Neural crest cell (in vitro differentiated cells): ENCODE measurements around the gene PKP4. TPM values are rescaled to one million over a fixed set of nuclear protein-coding genes. Genes with fewer than 3 reads are reported as not detected.

ENCODE experiments used
- DNase-seq: peaks from one replicate; pipeline ENCODE4 v3.0.0; 2021; ENCODE audit warnings: low read depth, mixed read lengths, low spot score
- H3K27ac Mint-ChIP-seq: one replicate; pipeline ENCODE4 v1.8.0; 2021; ENCODE audit warnings: mild to moderate bottlenecking, mixed read lengths; ENCODE audit not compliant: unreplicated experiment
- H3K27me3 Mint-ChIP-seq: 2 replicates; pipeline ENCODE4 v1.8.0; 2021; ENCODE audit warnings: low read depth, mild to moderate bottlenecking, mixed read lengths
- H3K36me3 Mint-ChIP-seq: 2 replicates; pipeline ENCODE4 v1.8.0; 2021; ENCODE audit warnings: low read depth, mild to moderate bottlenecking, mixed read lengths
- H3K4me1 Mint-ChIP-seq: 2 replicates; pipeline ENCODE4 v1.8.0; 2021; ENCODE audit warnings: mixed read lengths
- H3K4me3 Mint-ChIP-seq: one replicate; pipeline ENCODE4 v1.8.0; 2021; ENCODE audit warnings: mild to moderate bottlenecking, mixed read lengths
- H3K9me3 Mint-ChIP-seq: 2 replicates; pipeline ENCODE4 v1.8.0; 2021; ENCODE audit warnings: mixed read lengths
- CTCF ChIP-seq: fragments of 200-600 bp; sonication (generic); conservative IDR thresholded peaks from 2 replicates; pipeline ENCODE4 v1.5.0; 2021; ENCODE audit warnings: antibody characterized with exemption, mild to moderate bottlenecking
- total RNA-seq: library from RNA; stranded (reverse); gene quantifications from 2 replicates; pipeline ENCODE4 v1.2.1, GENCODE V29; 2021

The PKP4 gene
- total RNA-seq, 1 donor from 2014 or later = 52.7 TPM

- no peaks in the 10 kb centered on the region for H3K4me1 Mint-ChIP-seq
- H3K4me3 Mint-ChIP-seq = no peak overlapping the region
- TF ChIP-seq CTCF = no peak
- no peaks in the 10 kb centered on the region for H3K9me3 Mint-ChIP-seq
- DNase-seq = no peak
- peaks cover 2% of the 10 kb centered on the region for H3K36me3 Mint-ChIP-seq
- no peaks in the 10 kb centered on the region for H3K27me3 Mint-ChIP-seq
- H3K27ac Mint-ChIP-seq = no peak overlapping the region
These were observed 20.4 kb downstream of the PKP4 start for GRCh38 chr2:158477202-158477601.

- H3K4me3 Mint-ChIP-seq = no peak overlapping the region
- no peaks in the 10 kb centered on the region for H3K36me3 Mint-ChIP-seq
- no peak for DNase-seq
- H3K27me3 Mint-ChIP-seq = no peaks in the 10 kb centered on the region
- H3K27ac Mint-ChIP-seq = no peak overlapping the region
- TF ChIP-seq CTCF = no peak
- H3K4me1 Mint-ChIP-seq = no peaks in the 10 kb centered on the region
- H3K9me3 Mint-ChIP-seq = peaks cover under 1% of the 10 kb centered on the region
These were observed 21.5 kb downstream of the PKP4 start for GRCh38 chr2:158478237-158478636.

- DNase-seq = no peak
- Mint-ChIP-seq H3K27ac (no peak overlapping the region), H3K9me3 (peaks cover 3% of the 10 kb centered on the region), H3K4me3 (no peak overlapping the region), H3K36me3 (no peaks in the 10 kb centered on the region), H3K4me1 (no peaks in the 10 kb centered on the region), H3K27me3 (no peaks in the 10 kb centered on the region)
- TF ChIP-seq CTCF = no peak
These were observed 22.1 kb downstream of the PKP4 start for GRCh38 chr2:158478816-158479215.

GRCh38 chr2:158481116-158481515, 24.4 kb downstream of the PKP4 start:
- H3K36me3 Mint-ChIP-seq = no peaks in the 10 kb centered on the region
- peaks cover 4% of the 10 kb centered on the region for H3K4me1 Mint-ChIP-seq
- peaks cover 3% of the 10 kb centered on the region for H3K9me3 Mint-ChIP-seq
- no peak overlapping the region for H3K27ac Mint-ChIP-seq
- TF ChIP-seq CTCF = no peak
- no peak overlapping the region for H3K4me3 Mint-ChIP-seq
- H3K27me3 Mint-ChIP-seq = no peaks in the 10 kb centered on the region
- DNase-seq = no peak

- DNase-seq = no peak
- H3K4me3 Mint-ChIP-seq = no peak overlapping the region
- peaks cover 13% of the 10 kb centered on the region for H3K4me1 Mint-ChIP-seq
- no peak for TF ChIP-seq CTCF
- no peaks in the 10 kb centered on the region for H3K36me3 Mint-ChIP-seq
- peaks cover 3% of the 10 kb centered on the region for H3K9me3 Mint-ChIP-seq
- H3K27ac Mint-ChIP-seq = no peak overlapping the region
- H3K27me3 Mint-ChIP-seq = no peaks in the 10 kb centered on the region
These were observed 25.8 kb downstream of the PKP4 start for GRCh38 chr2:158482594-158482993.
